K562 treated with DMSO at 1 percent for 12 hours (cell line): ENCODE results near the gene RUNDC3A. TPM values are rescaled to one million over a fixed set of nuclear protein-coding genes. Genes with fewer than 3 reads are reported as not detected.

Experiments
- total RNA-seq: library from RNA; unstranded; fragments of 300-600 nt; gene quantifications from 2 replicates; pipeline ENCODE4 v1.2.3, GENCODE V29; 2022; ENCODE audit not compliant: insufficient read depth

Gene RUNDC3A
- not detected in 2 replicates for total RNA-seq

DNA sequence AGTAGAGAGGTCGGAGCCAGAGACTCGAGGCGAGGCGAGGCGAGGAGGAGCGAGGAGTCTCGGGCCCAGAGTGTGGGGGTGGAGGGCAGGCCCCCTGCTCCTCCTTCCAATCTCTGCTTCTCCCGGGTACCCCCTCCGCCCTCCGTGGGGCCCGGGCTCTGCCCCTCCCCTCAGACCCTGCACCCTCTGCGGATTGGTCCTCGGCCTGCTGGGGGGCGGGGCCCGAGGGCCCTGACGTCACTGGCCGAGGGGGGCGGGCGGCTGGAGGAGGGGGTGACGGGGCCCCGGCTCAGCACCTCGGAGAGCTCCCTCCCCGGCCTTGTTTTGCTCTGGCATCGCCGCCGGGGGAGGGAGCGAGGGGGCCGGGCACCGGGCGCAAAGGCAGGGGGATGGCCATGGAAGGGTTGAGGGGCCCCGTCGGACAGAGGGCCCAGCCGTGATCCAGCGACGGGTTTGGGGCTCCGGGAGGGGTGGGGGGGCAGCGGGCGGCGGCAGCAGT, at the start of gene RUNDC3A:
TSS of gene RUNDC3A (plus strand) at position 282 of the 499 bp plus-strand sequence. CDS start 232 bp downstream, outside the sequence.

GRCh38 chr17:44267818-44268490, 40.4 kb upstream of the RUNDC3A start, which contains the start of gene SLC4A1:
SLC4A1 (minus strand) TSS chr17:44268135; CDS start chr17:44262866, 5,269 bp downstream.

DNA sequence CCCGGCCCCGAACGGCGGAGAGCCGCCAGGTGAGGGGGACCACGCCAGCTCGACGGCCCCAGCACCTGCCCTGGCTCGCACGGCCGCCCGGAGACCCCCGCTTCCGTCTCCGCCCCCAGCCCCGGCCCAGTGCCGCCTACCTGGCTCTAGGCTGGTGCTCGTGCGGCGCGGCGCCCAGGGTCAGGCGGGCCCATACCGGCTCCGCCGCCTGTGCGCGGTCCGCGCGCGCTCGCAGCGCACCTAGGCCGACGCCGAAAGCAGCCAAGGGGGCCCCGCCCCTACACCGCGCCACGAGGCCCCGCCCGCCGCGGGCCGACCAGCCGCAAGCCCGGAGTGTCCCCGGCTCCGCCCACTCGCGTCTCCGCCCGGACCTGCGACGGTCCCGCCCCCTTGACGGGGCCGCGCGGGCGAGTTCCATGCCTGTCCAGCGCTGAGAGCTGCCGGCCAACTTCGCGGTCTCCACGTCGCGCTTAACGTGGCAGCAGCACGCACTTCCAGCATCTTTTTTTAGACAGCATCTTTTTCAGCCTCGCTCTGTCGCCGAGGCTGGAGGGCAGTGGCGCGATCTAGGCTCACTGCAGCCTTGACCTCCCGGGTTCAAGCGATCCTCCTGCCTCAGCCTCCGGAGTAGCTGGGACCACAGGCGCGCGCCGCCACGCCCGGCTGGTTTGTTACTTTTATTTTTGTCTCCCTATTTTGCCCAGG, 16.3 kb downstream of the RUNDC3A start, which contains the start of gene SLC25A39:
TSS of gene SLC25A39 (minus strand) at position 253 of the 705 bp plus-strand sequence. CDS start 1,261 bp downstream, outside the sequence.

DNA sequence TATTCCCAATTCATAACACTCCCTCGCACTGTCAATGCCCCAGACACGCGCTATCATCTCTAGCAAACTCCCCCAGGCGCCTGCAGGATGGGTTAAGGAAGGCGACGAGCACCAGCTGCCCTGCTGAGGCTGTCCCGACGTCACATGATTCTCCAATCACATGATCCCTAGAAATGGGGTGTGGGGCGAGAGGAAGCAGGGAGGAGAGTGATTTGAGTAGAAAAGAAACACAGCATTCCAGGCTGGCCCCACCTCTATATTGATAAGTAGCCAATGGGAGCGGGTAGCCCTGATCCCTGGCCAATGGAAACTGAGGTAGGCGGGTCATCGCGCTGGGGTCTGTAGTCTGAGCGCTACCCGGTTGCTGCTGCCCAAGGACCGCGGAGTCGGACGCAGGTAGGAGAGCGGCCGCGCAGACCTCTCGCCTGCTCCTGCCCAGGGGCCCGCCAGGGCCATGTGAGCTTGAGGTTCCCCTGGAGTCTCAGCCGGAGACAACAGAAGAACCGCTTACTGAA, 36.6 kb downstream of the RUNDC3A start, which contains the start of gene GRN:
TSS of gene GRN (plus strand) at position 364 of the 515 bp plus-strand sequence. CDS start 3,863 bp downstream, outside the sequence.

GRCh38 chr17:44363613-44364159, 55.3 kb downstream of the RUNDC3A start, which contains the start of gene FAM171A2:
FAM171A2 (minus strand) TSS chr17:44363853; CDS start chr17:44363714, 139 bp downstream.

Other genes with a start within 250 kb of the RUNDC3A start
- gene LSM12, start 241.9 kb upstream of the RUNDC3A start, total RNA-seq: 27.6 and 41.9 TPM in 2 replicates
- gene G6PC3, start 237.9 kb upstream of the RUNDC3A start, total RNA-seq: 40.2 and 50.4 TPM in 2 replicates
- 31.7 and 48.2 TPM in 2 replicates for gene HDAC5, start 185.0 kb upstream of the RUNDC3A start, total RNA-seq
- 8.5 and 15.5 TPM in 2 replicates for gene HROB, start 166.7 kb upstream of the RUNDC3A start, total RNA-seq
- gene ASB16, start 137.9 kb upstream of the RUNDC3A start, total RNA-seq: 2.2 TPM in 1 of 2 replicates, not detected in the other
- 20.7 and 32.2 TPM in 2 replicates for gene TMUB2, start 121.6 kb upstream of the RUNDC3A start, total RNA-seq
- 36.9 and 58.7 TPM in 2 replicates for gene ATXN7L3, start 108.7 kb upstream of the RUNDC3A start, total RNA-seq
- 26.5 and 52.8 TPM in 2 replicates for gene UBTF, start 88.9 kb upstream of the RUNDC3A start, total RNA-seq
- 2.7 and 4.7 TPM in 2 replicates for gene SLC4A1, start 40.5 kb upstream of the RUNDC3A start, total RNA-seq
- gene SLC25A39, start 16.2 kb downstream of the RUNDC3A start, total RNA-seq: 187 and 212 TPM in 2 replicates
- 259 and 294 TPM in 2 replicates for gene GRN, start 36.7 kb downstream of the RUNDC3A start, total RNA-seq
- 18.5 and 20.4 TPM in 2 replicates for gene FAM171A2, start 55.3 kb downstream of the RUNDC3A start, total RNA-seq
- 3.9 and 6.3 TPM in 2 replicates for gene ITGA2B, start 81.0 kb downstream of the RUNDC3A start, total RNA-seq
- gene GPATCH8, start 194.8 kb downstream of the RUNDC3A start, total RNA-seq: 3.9 and 22.2 TPM in 2 replicates
- 10.4 and 12.4 TPM in 2 replicates for gene FZD2, start 248.9 kb downstream of the RUNDC3A start, total RNA-seq